CD4-positive, alpha-beta T cell treated with Interferon alpha-2 for 1 hour (primary cell): Measurements from ENCODE around the gene PLA2G4E.

ENCODE experiments used
- DNase-seq, 2 donors: peaks; one replicate each; pipeline ENCODE4 v3.0.0-alpha.2; 2020 to 2022

PLA2G4E gene

GRCh38 chr15:41932511-41933289, 88.1 kb downstream of the PLA2G4E start:
- no peak for DNase-seq

GRCh38 chr15:41932101-41932500, 88.7 kb downstream of the PLA2G4E start:
- DNase-seq, result no peak
